ENCODE data around the gene KCNH4. TPM values are rescaled to one million over a fixed set of nuclear protein-coding genes. Genes with fewer than 3 reads are reported as not detected.

Gene KCNH4
- total and polyA plus RNA-seq, 2 of the 13 experiments (the other 11 are each of a cell fraction or from before 2014, with no cell fraction given) = 0.01 to 0.09 TPM

- TF ChIP-seq, protein P1, sequence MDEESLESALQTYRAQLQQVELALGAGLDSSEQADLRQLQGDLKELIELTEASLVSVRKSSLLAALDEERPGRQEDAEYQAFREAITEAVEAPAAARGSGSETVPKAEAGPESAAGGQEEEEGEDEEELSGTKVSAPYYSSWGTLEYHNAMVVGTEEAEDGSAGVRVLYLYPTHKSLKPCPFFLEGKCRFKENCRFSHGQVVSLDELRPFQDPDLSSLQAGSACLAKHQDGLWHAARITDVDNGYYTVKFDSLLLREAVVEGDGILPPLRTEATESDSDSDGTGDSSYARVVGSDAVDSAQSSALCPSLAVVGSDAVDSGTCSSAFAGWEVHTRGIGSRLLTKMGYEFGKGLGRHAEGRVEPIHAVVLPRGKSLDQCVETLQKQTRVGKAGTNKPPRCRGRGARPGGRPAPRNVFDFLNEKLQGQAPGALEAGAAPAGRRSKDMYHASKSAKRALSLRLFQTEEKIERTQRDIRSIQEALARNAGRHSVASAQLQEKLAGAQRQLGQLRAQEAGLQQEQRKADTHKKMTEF (CRISPR knock-in tag; IDR thresholded peaks at IDR 0.05) = peak; percentile 92
- TF ChIP-seq ZMYM4 (CRISPR knock-in tag; IDR thresholded peaks at IDR 0.05) (peak; percentile 37; the same call in 1 of the 2 replicates), DNMT3B (CRISPR knock-in tag; conservative IDR thresholded peaks at IDR 0.05) (no peak), SNAPC2 (CRISPR knock-in tag; IDR thresholded peaks at IDR 0.05) (peak; percentile 79; the same call in 1 of the 2 replicates), ONECUT2 (CRISPR knock-in tag; IDR thresholded peaks at IDR 0.05) (no peak), ZNF512B (CRISPR knock-in tag; IDR thresholded peaks at IDR 0.05; ENCODE audit: borderline replicate concordance) (no peak), CHCHD3 (CRISPR knock-in tag; IDR thresholded peaks at IDR 0.05) (no peak), ASH2L (IDR thresholded peaks at IDR 0.05; ENCODE audit: insufficient read length, low read depth, low read length) (no peak), HDAC2 (CRISPR knock-in tag; IDR thresholded peaks at IDR 0.05) (peak; percentile 78), MXD4 (CRISPR knock-in tag; IDR thresholded peaks at IDR 0.05) (no peak), IRF2 (CRISPR knock-in tag; IDR thresholded peaks at IDR 0.05) (peak; percentile 66), ZNF784 (CRISPR knock-in tag; IDR thresholded peaks at IDR 0.05; ENCODE audit: borderline replicate concordance) (no peak), HMGXB4 (CRISPR knock-in tag; IDR thresholded peaks at IDR 0.05; ENCODE audit: borderline replicate concordance in 1 of 2, low read depth in 1 of 2) (peak; percentile 34 to 62; a peak in 1 of 4 replicates), ZNF772 (CRISPR knock-in tag; IDR thresholded peaks at IDR 0.05) (no peak)
- TF ChIP-seq, protein P2, sequence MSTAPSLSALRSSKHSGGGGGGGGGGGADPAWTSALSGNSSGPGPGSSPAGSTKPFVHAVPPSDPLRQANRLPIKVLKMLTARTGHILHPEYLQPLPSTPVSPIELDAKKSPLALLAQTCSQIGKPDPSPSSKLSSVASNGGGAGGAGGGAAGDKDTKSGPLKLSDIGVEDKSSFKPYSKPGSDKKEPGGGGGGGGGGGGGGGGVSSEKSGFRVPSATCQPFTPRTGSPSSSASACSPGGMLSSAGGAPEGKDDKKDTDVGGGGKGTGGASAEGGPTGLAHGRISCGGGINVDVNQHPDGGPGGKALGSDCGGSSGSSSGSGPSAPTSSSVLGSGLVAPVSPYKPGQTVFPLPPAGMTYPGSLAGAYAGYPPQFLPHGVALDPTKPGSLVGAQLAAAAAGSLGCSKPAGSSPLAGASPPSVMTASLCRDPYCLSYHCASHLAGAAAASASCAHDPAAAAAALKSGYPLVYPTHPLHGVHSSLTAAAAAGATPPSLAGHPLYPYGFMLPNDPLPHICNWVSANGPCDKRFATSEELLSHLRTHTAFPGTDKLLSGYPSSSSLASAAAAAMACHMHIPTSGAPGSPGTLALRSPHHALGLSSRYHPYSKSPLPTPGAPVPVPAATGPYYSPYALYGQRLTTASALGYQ (CRISPR knock-in tag; IDR thresholded peaks at IDR 0.05) = no peak
- TF ChIP-seq, protein P3, sequence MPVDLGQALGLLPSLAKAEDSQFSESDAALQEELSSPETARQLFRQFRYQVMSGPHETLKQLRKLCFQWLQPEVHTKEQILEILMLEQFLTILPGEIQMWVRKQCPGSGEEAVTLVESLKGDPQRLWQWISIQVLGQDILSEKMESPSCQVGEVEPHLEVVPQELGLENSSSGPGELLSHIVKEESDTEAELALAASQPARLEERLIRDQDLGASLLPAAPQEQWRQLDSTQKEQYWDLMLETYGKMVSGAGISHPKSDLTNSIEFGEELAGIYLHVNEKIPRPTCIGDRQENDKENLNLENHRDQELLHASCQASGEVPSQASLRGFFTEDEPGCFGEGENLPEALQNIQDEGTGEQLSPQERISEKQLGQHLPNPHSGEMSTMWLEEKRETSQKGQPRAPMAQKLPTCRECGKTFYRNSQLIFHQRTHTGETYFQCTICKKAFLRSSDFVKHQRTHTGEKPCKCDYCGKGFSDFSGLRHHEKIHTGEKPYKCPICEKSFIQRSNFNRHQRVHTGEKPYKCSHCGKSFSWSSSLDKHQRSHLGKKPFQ (CRISPR knock-in tag; IDR thresholded peaks at IDR 0.05; ENCODE audit: insufficient replicate concordance) = no peak
Measured at GRCh38 chr17:42135664-42136653, 45.0 kb downstream of the KCNH4 start (continued).

All from HepG2 (cell line).